Mucosa of stomach (tissue), 1 donor: ENCODE data around the gene GABPB1.

Experiments
- H3K27me3 ChIP-seq: one replicate; pipeline ENCODE4 v1.7.0; 2013; ENCODE audit warnings: mild to moderate bottlenecking, low read length; ENCODE audit not compliant: control insufficient read depth, insufficient read depth
- H3K36me3 ChIP-seq: one replicate; pipeline ENCODE4 v1.7.0; 2013; ENCODE audit warnings: low read length; ENCODE audit not compliant: control insufficient read depth, insufficient read depth
- H3K4me1 ChIP-seq: one replicate; pipeline ENCODE4 v1.7.0; 2013; ENCODE audit warnings: mild to moderate bottlenecking, low read length; ENCODE audit not compliant: control insufficient read depth, insufficient read depth
- H3K4me3 ChIP-seq: one replicate; pipeline ENCODE4 v1.7.0; 2013; ENCODE audit warnings: low read length
- H3K9ac ChIP-seq: one replicate; pipeline ENCODE4 v1.7.0; 2013; ENCODE audit warnings: mild to moderate bottlenecking, low read length, moderate library complexity
- H3K9me3 ChIP-seq: one replicate; pipeline ENCODE4 v1.7.0; 2013; ENCODE audit warnings: mild to moderate bottlenecking, low read length, moderate library complexity; ENCODE audit not compliant: control insufficient read depth
- donor health status: Pancreatic carcinoma.

Gene GABPB1

GRCh38 chr15:50339717-50340116 is 15.3 kb downstream of the GABPB1 start:
- no peaks in the 10 kb centered on the region for H3K36me3 ChIP-seq
- no peak overlapping the region for H3K9ac ChIP-seq
- H3K27me3 ChIP-seq: no peaks in the 10 kb centered on the region
- no peak overlapping the region for H3K4me3 ChIP-seq
- no peaks in the 10 kb centered on the region for H3K9me3 ChIP-seq
- H3K4me1 ChIP-seq: no peaks in the 10 kb centered on the region

GRCh38 chr15:50335251-50335650 is 19.7 kb downstream of the GABPB1 start:
- Histone ChIP-seq H3K9me3 (no peaks in the 10 kb centered on the region), H3K4me1 (no peaks in the 10 kb centered on the region), H3K27me3 (no peaks in the 10 kb centered on the region), H3K4me3 (no peak overlapping the region), H3K9ac (no peak overlapping the region), H3K36me3 (no peaks in the 10 kb centered on the region)

GRCh38 chr15:50333229-50333628 is 21.8 kb downstream of the GABPB1 start:
- Histone ChIP-seq H3K9me3 (no peaks in the 10 kb centered on the region), H3K4me1 (no peaks in the 10 kb centered on the region), H3K36me3 (no peaks in the 10 kb centered on the region), H3K27me3 (no peaks in the 10 kb centered on the region), H3K9ac (no peak overlapping the region), H3K4me3 (no peak overlapping the region)

GRCh38 chr15:50330921-50331320 is 24.1 kb downstream of the GABPB1 start:
- H3K36me3 ChIP-seq: no peaks in the 10 kb centered on the region
- no peak overlapping the region for H3K9ac ChIP-seq
- no peak overlapping the region for H3K4me3 ChIP-seq
- H3K9me3 ChIP-seq: no peaks in the 10 kb centered on the region
- H3K27me3 ChIP-seq: no peaks in the 10 kb centered on the region
- H3K4me1 ChIP-seq: no peaks in the 10 kb centered on the region

GRCh38 chr15:50328116-50328515 is 26.9 kb downstream of the GABPB1 start:
- H3K9ac ChIP-seq: no peak overlapping the region
- H3K9me3 ChIP-seq: no peaks in the 10 kb centered on the region
- H3K27me3 ChIP-seq: no peaks in the 10 kb centered on the region
- H3K4me3 ChIP-seq: no peak overlapping the region
- H3K4me1 ChIP-seq: no peaks in the 10 kb centered on the region
- H3K36me3 ChIP-seq: no peaks in the 10 kb centered on the region

- Histone ChIP-seq H3K27me3 (no peaks in the 10 kb centered on the region), H3K9ac (no peak overlapping the region), H3K36me3 (no peaks in the 10 kb centered on the region), H3K4me3 (no peak overlapping the region), H3K4me1 (no peaks in the 10 kb centered on the region), H3K9me3 (no peaks in the 10 kb centered on the region)
Observed at GRCh38 chr15:50321680-50322210, 33.3 kb downstream of the GABPB1 start.

GRCh38 chr15:50320504-50320903 is 34.5 kb downstream of the GABPB1 start:
- H3K9ac ChIP-seq: no peak overlapping the region
- no peaks in the 10 kb centered on the region for H3K9me3 ChIP-seq
- H3K4me1 ChIP-seq: no peaks in the 10 kb centered on the region
- H3K36me3 ChIP-seq: no peaks in the 10 kb centered on the region
- H3K27me3 ChIP-seq: no peaks in the 10 kb centered on the region
- no peak overlapping the region for H3K4me3 ChIP-seq

- no peaks in the 10 kb centered on the region for H3K4me1 ChIP-seq
- no peak overlapping the region for H3K9ac ChIP-seq
- no peaks in the 10 kb centered on the region for H3K9me3 ChIP-seq
- H3K27me3 ChIP-seq: no peaks in the 10 kb centered on the region
- no peaks in the 10 kb centered on the region for H3K36me3 ChIP-seq
- H3K4me3 ChIP-seq: no peak overlapping the region
Observed at GRCh38 chr15:50318697-50319096, 36.3 kb downstream of the GABPB1 start.

GRCh38 chr15:50315814-50316630 is 39.0 kb downstream of the GABPB1 start:
- no peaks in the 10 kb centered on the region for H3K9me3 ChIP-seq
- no peaks in the 10 kb centered on the region for H3K36me3 ChIP-seq
- no peak overlapping the region for H3K4me3 ChIP-seq
- H3K4me1 ChIP-seq: no peaks in the 10 kb centered on the region
- H3K9ac ChIP-seq: no peak overlapping the region
- no peaks in the 10 kb centered on the region for H3K27me3 ChIP-seq

GRCh38 chr15:50312636-50313035 is 42.4 kb downstream of the GABPB1 start:
- no peak overlapping the region for H3K9ac ChIP-seq
- no peaks in the 10 kb centered on the region for H3K27me3 ChIP-seq
- H3K9me3 ChIP-seq: no peaks in the 10 kb centered on the region
- H3K36me3 ChIP-seq: no peaks in the 10 kb centered on the region
- H3K4me1 ChIP-seq: no peaks in the 10 kb centered on the region
- H3K4me3 ChIP-seq: no peak overlapping the region

GRCh38 chr15:50307799-50308198 is 47.2 kb downstream of the GABPB1 start:
- Histone ChIP-seq H3K27me3 (no peaks in the 10 kb centered on the region), H3K4me1 (no peaks in the 10 kb centered on the region), H3K36me3 (no peaks in the 10 kb centered on the region), H3K9ac (no peak overlapping the region), H3K9me3 (no peaks in the 10 kb centered on the region), H3K4me3 (no peak overlapping the region)

- Histone ChIP-seq H3K9ac (no peak overlapping the region), H3K4me1 (no peaks in the 10 kb centered on the region), H3K27me3 (no peaks in the 10 kb centered on the region), H3K9me3 (no peaks in the 10 kb centered on the region), H3K36me3 (no peaks in the 10 kb centered on the region), H3K4me3 (no peak overlapping the region)
Observed at GRCh38 chr15:50304836-50305235, 50.2 kb downstream of the GABPB1 start.
